Activated CD4-positive, alpha-beta T cell treated with anti-CD3 and anti-CD28 coated beads, Interleukin-2, Interleukin-6, amounts not matched to agents 100 ng/mL and 50 ng/mL, durations not matched to agents 16 hours and 8 hours (primary cell): ENCODE results near the gene GNG11.
"Not testable (repeated sequence)": the region's sequence is repeated elsewhere in the genome, so short reads cannot be mapped to it uniquely, and the experiment has no call there.

ENCODE experiments used
- DNase-seq: peaks from one replicate; pipeline ENCODE4 v3.0.0-alpha.2; 2020

Gene GNG11

GRCh38 chr7:93921607-93922566 is at the start of gene GNG11:
Gene GNG11, plus strand, starts transcription at chr7:93921735. Its CDS starts 403 bp downstream, at chr7:93922138.
- peak; percentile 27 for DNase-seq

DNA sequence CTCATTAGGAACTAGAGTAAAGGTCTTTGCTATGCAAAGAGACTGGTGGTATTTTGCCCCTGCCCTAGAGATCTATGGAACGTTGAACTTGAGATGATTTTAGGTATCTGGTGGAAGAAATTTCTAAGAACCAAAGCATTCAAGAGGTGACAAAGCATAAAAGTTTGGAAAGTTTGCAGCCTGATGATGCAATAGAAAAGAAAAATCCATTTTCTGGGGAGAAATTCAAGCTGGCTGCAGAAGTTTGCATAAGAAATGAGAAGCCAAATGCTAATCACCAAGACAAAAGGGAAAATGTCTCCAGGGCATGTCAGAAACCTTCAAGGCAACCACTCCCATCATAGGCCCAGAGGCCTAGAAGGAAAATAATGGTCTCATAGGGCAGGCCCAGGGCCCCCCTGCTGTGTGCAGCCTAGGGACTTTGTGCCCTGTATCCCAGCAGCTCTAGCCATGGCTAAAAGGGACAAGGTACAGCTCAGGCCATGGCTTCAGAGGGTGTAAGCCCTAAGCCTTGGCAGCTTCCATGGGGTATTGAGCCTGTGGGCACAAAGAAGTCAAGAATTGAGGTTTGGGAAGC is 47.4 kb upstream of the GNG11 start:
- no peak for DNase-seq

- DNase-seq = no peak
Measured at GRCh38 chr7:93877742-93878141, 43.8 kb upstream of the GNG11 start.

- DNase-seq = no peak
Measured at GRCh38 chr7:93879356-93879755, 42.2 kb upstream of the GNG11 start.

DNA sequence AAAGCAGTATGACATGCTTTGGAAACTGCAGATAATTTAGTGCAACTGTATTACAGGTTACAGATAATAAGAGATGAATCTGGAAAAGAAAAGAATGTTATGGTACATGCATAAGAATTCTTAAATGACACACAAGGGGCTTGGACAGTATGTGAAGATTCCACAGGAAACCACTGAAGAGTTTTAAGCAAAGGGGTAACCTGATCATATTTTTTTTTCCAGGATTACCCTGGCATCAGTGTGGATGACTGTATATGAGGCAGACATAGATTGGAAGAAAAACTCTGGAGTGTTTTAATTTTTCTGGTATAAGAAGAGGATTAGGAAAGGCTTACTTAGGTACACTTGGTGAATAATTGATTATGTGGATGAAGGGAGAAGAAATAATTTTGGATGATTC is 39.1 kb upstream of the GNG11 start:
- DNase-seq = no peak

- no peak for DNase-seq
Measured at GRCh38 chr7:93883078-93883916, 38.2 kb upstream of the GNG11 start.

DNA sequence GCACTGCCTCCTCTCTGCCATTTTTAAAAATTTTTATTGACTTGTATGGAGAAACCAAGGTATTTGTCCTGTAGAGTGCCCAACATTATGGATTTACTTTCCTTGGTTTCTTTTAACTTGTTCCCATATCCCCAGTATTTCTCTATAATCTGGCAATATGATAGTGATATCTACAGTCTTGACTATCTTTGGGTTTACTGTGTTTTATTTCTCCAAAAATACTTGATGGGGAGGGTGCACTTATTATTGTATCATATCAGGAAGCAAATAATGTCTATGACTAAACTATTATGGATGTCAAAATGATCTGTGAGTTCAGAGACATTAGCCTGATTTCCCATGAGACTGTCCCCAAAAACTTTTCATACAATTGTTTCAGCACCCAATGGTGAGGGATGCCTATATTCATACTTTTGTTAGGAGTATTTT is 37.6 kb upstream of the GNG11 start:
- no peak for DNase-seq

DNA sequence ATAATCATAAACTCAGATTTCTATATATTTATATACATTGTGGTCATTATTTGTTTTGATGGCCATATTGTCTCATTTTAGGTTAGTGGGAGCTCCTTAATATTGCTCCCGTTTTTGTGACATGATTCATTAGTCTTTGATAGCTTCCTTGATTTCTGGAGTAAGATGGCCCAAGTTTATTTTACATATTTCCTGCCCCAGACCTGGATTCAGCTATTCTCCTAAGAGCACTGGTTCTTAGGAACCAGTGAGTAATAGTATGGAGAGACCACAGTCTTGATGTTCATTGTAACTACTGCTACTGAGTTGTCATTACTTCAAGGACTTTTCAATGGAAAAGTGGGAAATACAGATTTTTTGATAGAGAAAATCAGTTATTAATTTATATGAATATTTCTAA is 37.0 kb upstream of the GNG11 start:
- no peak for DNase-seq

DNA sequence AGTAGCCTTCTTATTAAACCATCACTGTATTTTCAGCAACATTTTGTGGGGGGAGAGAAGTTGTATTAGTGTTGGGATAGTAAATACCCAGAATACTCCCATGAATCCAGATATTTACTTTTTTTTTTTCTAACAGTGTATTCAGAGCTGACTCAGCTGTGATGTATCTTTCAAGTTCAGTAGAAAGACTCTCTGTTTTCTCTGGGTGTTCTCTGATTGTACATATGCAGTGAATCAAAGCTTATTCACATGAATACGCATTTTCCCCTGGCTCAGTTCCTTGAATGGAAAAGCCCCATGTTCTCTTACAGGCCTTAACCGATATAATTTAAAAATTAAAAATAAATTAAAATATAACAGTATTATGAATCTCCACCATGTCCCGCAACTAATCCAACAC is 32.3 kb upstream of the GNG11 start:
- DNase-seq = no peak

DNA sequence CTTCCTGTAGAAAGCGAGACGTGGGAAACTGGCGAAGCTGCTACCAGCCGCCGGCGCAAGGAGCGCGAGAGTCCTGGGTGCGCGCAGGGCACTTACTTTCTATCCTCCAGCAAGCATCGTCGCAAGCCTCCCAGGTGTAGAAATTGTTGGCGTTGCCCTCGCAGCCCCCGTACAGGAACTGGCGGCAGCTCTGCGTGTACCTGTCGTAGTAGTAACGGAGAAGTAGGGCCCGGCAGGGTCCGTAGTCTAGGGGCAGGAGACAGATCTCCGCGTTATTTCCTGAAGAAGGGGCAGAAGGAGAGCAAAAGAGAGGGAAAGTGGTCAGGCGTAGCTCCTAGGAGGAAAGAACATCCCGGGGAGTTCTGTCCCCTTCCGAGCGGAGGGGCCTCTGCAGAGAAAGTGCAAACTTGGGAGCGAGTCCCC is 31.5 kb upstream of the GNG11 start:
- peak; percentile 8 for DNase-seq

- DNase-seq = no peak
Measured at GRCh38 chr7:93890464-93891068, 31.0 kb upstream of the GNG11 start, which contains the start of gene TFPI2. Gene TFPI2, minus strand, starts transcription at chr7:93890753. Its CDS starts 75 bp downstream, at chr7:93890678.

DNA sequence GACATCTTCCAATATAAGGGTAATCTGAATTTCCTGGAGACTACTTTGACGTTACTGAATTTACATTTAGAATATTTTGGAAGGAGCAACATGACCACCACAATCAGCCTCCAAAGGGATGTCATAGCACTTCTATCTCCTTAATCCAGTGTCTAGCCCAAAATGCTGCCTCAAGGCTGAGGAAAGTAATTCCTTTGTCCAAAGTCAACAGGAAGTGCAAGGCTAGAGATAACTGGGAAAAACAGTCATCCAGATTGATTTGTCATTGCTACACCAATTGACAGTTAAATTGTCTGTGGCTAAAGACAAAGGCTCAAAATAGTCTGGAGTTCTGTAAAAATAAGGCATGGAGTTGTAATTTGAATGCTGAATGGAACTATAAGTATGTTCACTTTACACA is 27.1 kb upstream of the GNG11 start:
- DNase-seq = no peak

DNA sequence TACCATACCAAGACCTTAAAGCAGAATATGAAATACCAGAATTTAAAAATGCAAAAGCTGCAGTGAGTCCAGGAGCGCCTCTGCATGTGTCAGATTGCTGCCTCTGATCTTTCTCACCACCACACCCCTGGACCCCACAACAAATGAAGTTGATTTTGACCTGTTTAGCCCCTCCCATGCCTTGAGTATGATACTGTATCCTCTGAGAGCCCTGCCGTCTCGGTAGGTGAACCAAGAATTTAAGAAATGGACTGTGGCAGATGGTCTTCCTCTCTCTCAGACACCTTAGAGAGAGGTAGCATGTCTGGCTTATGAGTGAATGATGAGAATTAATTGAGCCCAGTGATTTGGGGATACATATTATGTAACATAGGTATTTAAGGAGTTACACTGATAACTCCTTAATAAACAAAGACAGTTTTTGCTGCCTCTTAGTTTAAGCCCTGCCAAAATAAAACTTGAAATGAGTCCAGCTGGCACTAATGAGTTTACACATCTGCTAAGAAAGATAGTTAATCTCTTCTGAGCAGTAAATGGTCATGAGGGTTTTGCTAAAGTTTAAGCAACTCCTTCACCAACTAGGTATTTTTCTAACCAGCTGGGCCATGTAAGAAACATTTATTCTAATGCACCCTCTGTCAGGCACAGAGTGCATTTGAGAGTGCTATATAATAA is 26.4 kb upstream of the GNG11 start:
- no peak for DNase-seq

DNA sequence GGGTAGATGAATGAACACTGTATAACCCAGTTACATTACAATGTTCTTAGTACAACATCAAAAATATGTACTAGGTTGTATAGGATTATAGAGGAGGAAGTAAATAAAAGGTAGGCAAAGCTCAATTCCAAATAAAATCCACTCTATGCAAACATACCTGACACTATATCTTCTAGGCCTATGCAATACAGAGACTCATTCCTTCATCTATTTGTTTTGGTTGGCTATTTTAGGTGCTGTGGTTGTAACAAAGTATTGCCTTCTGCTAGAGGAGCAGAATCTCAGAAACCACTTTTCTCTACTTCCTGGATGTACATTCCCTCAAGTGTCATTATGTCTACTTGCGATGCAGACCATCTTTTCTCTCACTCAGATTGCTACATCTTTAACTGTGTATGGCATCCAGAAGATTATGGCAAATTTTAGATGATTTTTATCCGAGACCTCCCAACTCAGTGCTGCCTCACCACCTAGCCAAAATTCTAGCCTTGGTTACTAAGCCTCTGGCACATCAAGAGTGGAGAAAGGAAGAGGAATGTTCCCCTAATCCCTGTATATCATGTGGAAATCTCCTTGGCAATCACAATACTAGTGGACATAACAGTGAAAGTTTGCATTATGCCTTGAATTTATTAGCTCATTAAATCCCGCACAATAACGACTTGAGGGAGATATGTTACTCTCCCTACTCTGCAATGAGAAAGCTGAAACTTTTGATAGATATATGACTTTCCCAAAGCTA is 25.5 kb upstream of the GNG11 start:
- DNase-seq = no peak

GRCh38 chr7:93897680-93898079 is 23.9 kb upstream of the GNG11 start:
- no peak for DNase-seq

DNA sequence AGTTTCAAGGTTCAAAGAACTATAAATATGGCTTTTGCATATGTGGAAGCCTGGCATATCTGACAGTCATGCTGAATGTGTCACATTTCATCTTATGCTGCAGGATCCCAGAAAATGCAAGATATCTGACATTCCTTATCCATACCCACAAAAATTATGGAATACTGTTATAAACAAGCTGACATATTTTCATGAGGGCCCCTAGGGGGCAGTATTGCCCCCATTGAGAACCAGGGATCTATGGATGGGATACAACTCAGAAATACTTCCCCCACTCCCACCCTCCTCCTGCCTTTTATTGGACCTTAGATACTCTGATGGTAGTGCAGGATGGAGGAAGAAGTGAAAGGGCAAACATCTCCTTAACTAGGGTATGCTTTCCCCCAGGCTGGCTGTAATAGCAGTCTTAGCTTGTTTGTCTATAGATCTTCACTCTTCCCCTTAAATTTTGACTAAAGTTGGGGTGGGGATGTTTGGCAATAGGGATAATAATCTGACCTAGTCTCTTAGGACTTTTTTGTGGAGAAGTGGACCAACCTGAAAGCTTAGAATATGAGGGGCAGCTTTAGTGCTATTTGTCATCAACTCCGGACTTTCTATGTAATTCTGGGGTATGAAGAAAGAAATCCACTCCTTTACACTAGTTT is 18.6 kb upstream of the GNG11 start:
- DNase-seq = no peak

GRCh38 chr7:93906267-93906666 is 15.3 kb upstream of the GNG11 start, which contains the start of gene GNGT1:
Gene GNGT1, plus strand, starts transcription at chr7:93906567. Its CDS starts 180 bp downstream, at chr7:93906747.
- no peak for DNase-seq

- no peak for DNase-seq
Measured at GRCh38 chr7:93910076-93910994, 11.2 kb upstream of the GNG11 start.

- DNase-seq = not testable (repeated sequence)
Measured at GRCh38 chr7:93911242-93911641, 10.3 kb upstream of the GNG11 start.

DNA sequence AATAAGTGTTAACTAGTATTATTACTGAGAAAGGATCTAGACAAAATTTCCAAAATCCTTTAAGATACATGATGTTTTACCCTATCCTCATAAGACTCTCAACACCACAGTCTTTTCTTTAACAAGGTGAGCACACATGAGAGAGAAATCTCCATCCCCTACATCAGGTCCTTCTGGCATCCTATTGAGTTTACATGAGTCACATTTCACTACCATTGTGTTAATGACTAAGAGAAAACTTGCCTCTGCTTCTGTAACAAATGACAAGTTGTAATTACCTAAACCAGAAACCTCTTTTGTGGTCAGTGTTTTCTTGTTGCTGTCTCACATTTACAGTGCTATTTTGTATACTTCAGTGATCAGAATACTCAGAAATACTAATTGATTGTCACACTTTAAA is 9.9 kb upstream of the GNG11 start:
- DNase-seq = not testable (repeated sequence)
